SK-N-SH (cell line): ENCODE data around the gene MAGEF1. TPM values are rescaled to one million over a fixed set of nuclear protein-coding genes. Genes with fewer than 3 reads are reported as not detected.

ENCODE experiments used
- CTCF ChIA-PET: fragments of 300-600, 350-600 bp; formaldehyde crosslinking; extraction: SDS; loops from one replicate; lab custom pipeline; 2021; lab: Yijun Ruan, JAX
- POLR2A ChIA-PET: fragments of 350-600 bp; sonication (Branson Sonifier 250); formaldehyde crosslinking; extraction: SDS; loops from one replicate; lab custom pipeline; 2020; ENCODE audit warnings: antibody characterized with exemption, inconsistent platforms; lab: Yijun Ruan, JAX
- DNase-seq: peaks from one replicate; pipeline ENCODE4 v3.0.0; 2012
- H2AFZ ChIP-seq: fragments of 200-600 bp; sonication (generic); 2 replicates; pipeline ENCODE4 v1.8.1; 2016; ENCODE audit warnings: antibody characterized with exemption, mild to moderate bottlenecking, low read depth
- H3F3A ChIP-seq: fragments of 200-600 bp; sonication (generic); replicated peaks from 2 replicates; pipeline ENCODE3; 2016; ENCODE audit warnings: antibody characterized with exemption, mild to moderate bottlenecking; ENCODE audit not compliant: insufficient read depth
- H3K27ac ChIP-seq, 2 experiments: fragments of 200-500 bp in 1 of 2; fragments of 200-600 bp in 1 of 2; sonication (Bioruptor generic) in 1 of 2; sonication (generic), shearing (Covaris generic) in 1 of 2; 2 replicates each; pipeline versions ENCODE4 v1.5.1 to v1.6.1; 2014 to 2016; ENCODE audit warnings: low read depth in 2 of 2, inconsistent platforms in 1 of 2, low read length in 1 of 2, mild to moderate bottlenecking in 1 of 2, mixed read lengths in 1 of 2
- H3K27me3 ChIP-seq: fragments of 200-600 bp; sonication (generic), shearing (Covaris generic); 2 replicates; pipeline ENCODE4 v1.6.1; 2016; ENCODE audit warnings: mixed run types; ENCODE audit not compliant: insufficient read depth
- H3K36me3 ChIP-seq, 2 experiments: fragments of 200-500 bp in 1 of 2; fragments of 200-600 bp in 1 of 2; sonication (Bioruptor generic) in 1 of 2; sonication (generic) in 1 of 2; replicated peaks in 1 of 2; 2 replicates each; pipeline versions ENCODE3 to v1.5.1; 2014 to 2016; ENCODE audit warnings: low read length in 1 of 2, mild to moderate bottlenecking in 1 of 2; ENCODE audit not compliant: insufficient read depth in 2 of 2, control insufficient read depth in 1 of 2
- H3K4me1 ChIP-seq, 2 experiments: fragments of 200-500 bp in 1 of 2; fragments of 200-600 bp in 1 of 2; sonication (Bioruptor generic) in 1 of 2; sonication (generic), shearing (Covaris generic) in 1 of 2; 2 replicates each; pipeline versions ENCODE4 v1.5.1 to v1.6.1; 2014 to 2016; ENCODE audit warnings: low read depth in 1 of 2, low read length in 1 of 2, mixed run types in 1 of 2; ENCODE audit not compliant: insufficient read depth in 2 of 2, control insufficient read depth in 1 of 2
- H3K4me2 ChIP-seq: fragments of 200-600 bp; sonication (generic), shearing (Covaris generic); 2 replicates; pipeline ENCODE4 v1.6.1; 2017; ENCODE audit warnings: mixed run types
- H3K4me3 ChIP-seq, 2 experiments: fragments of 200-500 bp in 1 of 2; fragments of 200-600 bp in 1 of 2; sonication (Bioruptor generic) in 1 of 2; sonication (generic), shearing (Covaris generic) in 1 of 2; 2 replicates each; pipeline versions ENCODE4 v1.5.1 to v1.8.1; 2014 to 2016; ENCODE audit warnings: low read depth in 2 of 2, inconsistent platforms in 1 of 2, low read length in 1 of 2, mild to moderate bottlenecking in 1 of 2, mixed read lengths in 1 of 2, moderate library complexity in 1 of 2
- H3K79me2 ChIP-seq: fragments of 200-600 bp; sonication (generic); 2 replicates; pipeline ENCODE4 v1.8.1; 2017; ENCODE audit warnings: mild to moderate bottlenecking; ENCODE audit not compliant: insufficient read depth
- H3K9ac ChIP-seq: fragments of 200-600 bp; sonication (generic); 2 replicates; pipeline ENCODE4 v1.6.1; 2017; ENCODE audit warnings: mixed run types
- H3K9me2 ChIP-seq: fragments of 200-600 bp; sonication (generic); 2 replicates; pipeline ENCODE4 v1.6.1; 2017; ENCODE audit warnings: mixed run types
- H3K9me3 ChIP-seq: fragments of 200-600 bp; sonication (generic); 2 replicates; pipeline ENCODE4 v1.6.1; 2017; ENCODE audit warnings: mixed run types, mild to moderate bottlenecking, moderate library complexity
- H4K20me1 ChIP-seq: fragments of 200-600 bp; sonication (generic); 2 replicates; pipeline ENCODE4 v1.6.1; 2017; ENCODE audit warnings: mild to moderate bottlenecking, mixed run types; ENCODE audit not compliant: insufficient read depth
- CTCF ChIP-seq: fragments of 200-600 bp; sonication (generic); IDR thresholded peaks from 2 replicates; pipeline ENCODE4 v1.6.1; 2017; ENCODE audit warnings: antibody characterized with exemption, mild to moderate bottlenecking, moderate library complexity
- EP300 ChIP-seq, 2 experiments: IDR thresholded peaks; 2 replicates each; pipeline versions ENCODE4 v1.4.0 to v1.6.1; 2012; ENCODE audit warnings: borderline replicate concordance in 1 of 2, low read depth in 1 of 2, low read length in 1 of 2
- FOXJ3 ChIP-seq: sonication (generic); formaldehyde crosslinking; IDR thresholded peaks from 2 replicates; pipeline ENCODE4 v1.5.1; 2020; ENCODE audit warnings: mild to moderate bottlenecking, missing genetic modification reagents
- FOXM1 ChIP-seq: IDR thresholded peaks from 2 replicates; pipeline ENCODE4 v1.4.0; 2012; ENCODE audit warnings: low read depth, mild to moderate bottlenecking
- GABPA ChIP-seq: IDR thresholded peaks from 2 replicates; pipeline ENCODE4 v1.4.0; 2012; ENCODE audit warnings: low read depth, mild to moderate bottlenecking
- MAX ChIP-seq: IDR thresholded peaks from 2 replicates; pipeline ENCODE4 v1.4.0; 2012; ENCODE audit warnings: low read depth
- MEF2A ChIP-seq: IDR thresholded peaks from 2 replicates; pipeline ENCODE4 v1.4.0; 2012; ENCODE audit warnings: low read depth, borderline replicate concordance
- MXI1 ChIP-seq: IDR thresholded peaks from 2 replicates; pipeline ENCODE4 v1.6.1; 2012; ENCODE audit warnings: mild to moderate bottlenecking, low read depth, low read length, improper control_type of control experiment
- POLR2AphosphoS5 ChIP-seq: IDR thresholded peaks from 2 replicates; pipeline ENCODE4 v1.6.1; 2012; ENCODE audit warnings: low read depth, low read length
- RFX5 ChIP-seq: IDR thresholded peaks from 2 replicates; pipeline ENCODE4 v1.6.1; 2012; ENCODE audit warnings: mild to moderate bottlenecking, improper control_type of control experiment, low read length
- TCF12 ChIP-seq: IDR thresholded peaks from 2 replicates; pipeline ENCODE4 v1.4.0; 2012
- TEAD4 ChIP-seq: IDR thresholded peaks from 2 replicates; pipeline ENCODE4 v1.4.0; 2012; ENCODE audit warnings: mild to moderate bottlenecking, borderline replicate concordance; ENCODE audit not compliant: insufficient read depth
- USF1 ChIP-seq: IDR thresholded peaks from 2 replicates; pipeline ENCODE4 v1.4.0; 2012; ENCODE audit warnings: low read depth, borderline replicate concordance
- USF2 ChIP-seq: fragments of 150-350 bp; IDR thresholded peaks from 2 replicates; pipeline ENCODE4 v1.6.1; 2017; ENCODE audit warnings: antibody characterized with exemption, low read length, low read depth, borderline replicate concordance
- YY1 ChIP-seq: IDR thresholded peaks from 2 replicates; pipeline ENCODE4 v1.4.0; 2012; ENCODE audit warnings: low read depth, mild to moderate bottlenecking
- ZBTB33 ChIP-seq: IDR thresholded peaks from 2 replicates; pipeline ENCODE4 v1.4.0; 2012; ENCODE audit warnings: low read depth, borderline replicate concordance
- WGBS: methylation state at CpG from one replicate; pipeline ENCODE4 v1.1.6; 2017; ENCODE audit warnings: low lambda C conversion rate; 5-methylcytosine and 5-hydroxymethylcytosine counted together
- polyA plus RNA-seq, 3 experiments: library from polyadenylated mRNA; depleted of rRNA; stranded (reverse); fragments of >200 nt; gene quantifications; 2 replicates each; pipeline ENCODE4 v1.2.3, GENCODE V29; 2012

MAGEF1 gene
- polyA plus RNA-seq, 1 of the 3 experiments (the other 2 are of a cell fraction), result 45.2 TPM

- H3K27ac ChIP-seq, result no peak overlapping the region
- no peak overlapping the region for H3K4me3 ChIP-seq
- no peak overlapping the region for H2AFZ ChIP-seq
- H3K9ac ChIP-seq, result no peak overlapping the region
- WGBS, result 90% methylated on average over 15 of the region's 16 CpGs
- no peaks in the 10 kb centered on the region for H3K9me3 ChIP-seq
- peaks cover 0 to 33% of the 10 kb centered on the region in 2 experiments; a peak in 2 of 4 replicates for H3K4me1 ChIP-seq
- H3K79me2 ChIP-seq, result no peaks in the 10 kb centered on the region
- CTCF ChIA-PET, result interaction anchor here (1.1 kb wide), 1 partner anchor 22 kb away, joined by 3 read pairs; the partner anchor contains the start of gene MAGEF1
- no peak for TF ChIP-seq POLR2AphosphoS5
- no peak for TF ChIP-seq TEAD4
- no peak for TF ChIP-seq RFX5
- no peak for TF ChIP-seq EP300 (IDR thresholded peaks at IDR 0.05; ENCODE audit: borderline replicate concordance in 1 of 2, low read depth in 1 of 2, low read length in 1 of 2)
- no peak for TF ChIP-seq USF2
- no peak for TF ChIP-seq CTCF
- TF ChIP-seq USF1, result no peak
- TF ChIP-seq ZBTB33, result no peak
- TF ChIP-seq TCF12, result no peak
- TF ChIP-seq FOXJ3, result no peak
- TF ChIP-seq YY1, result no peak
- TF ChIP-seq MAX, result no peak
- TF ChIP-seq FOXM1, result no peak
- TF ChIP-seq MEF2A, result no peak
- no peak for TF ChIP-seq GABPA
- no peak for TF ChIP-seq MXI1
- H3K36me3 ChIP-seq, result no peaks in the 10 kb centered on the region
- H3K27me3 ChIP-seq, result no peaks in the 10 kb centered on the region
- no peak overlapping the region for H3K4me2 ChIP-seq
- peak; percentile 28 for DNase-seq
- POLR2A ChIA-PET, result interaction anchor here (1.2 kb wide), 1 partner anchor 21 kb away, joined by 3 read pairs; no protein-coding TSS in a partner anchor
- H4K20me1 ChIP-seq, result no peaks in the 10 kb centered on the region
- H3K9me2 ChIP-seq, result no peaks in the 10 kb centered on the region
- no peaks in the 10 kb centered on the region for H3F3A ChIP-seq
Observed at GRCh38 chr3:184690192-184690883, 21.5 kb downstream of the MAGEF1 start.
